NB4 (cell line): ENCODE results near the gene CDK2.
A peak's percentile ranks its signal among the peaks of the same experiment; 100 is the strongest.

Source experiments
- CTCF ChIP-seq: IDR thresholded peaks from one replicate; pipeline ENCODE4 v1.5.1; 2012; ENCODE audit warnings: low read depth, low read length
- MYC ChIP-seq: IDR thresholded peaks from 2 replicates; pipeline ENCODE4 v1.6.1; 2011; ENCODE audit warnings: low read depth, low read length
- POLR2A ChIP-seq: IDR thresholded peaks from 2 replicates; pipeline ENCODE4 v1.6.1; 2011; ENCODE audit warnings: mild to moderate bottlenecking; ENCODE audit not compliant: insufficient read length; ENCODE audit errors: extremely low read depth
- TF ChIP-seq, protein P1 (sequence below): IDR thresholded peaks from 2 replicates; pipeline ENCODE4 v1.6.1; 2011; ENCODE audit warnings: low read depth, low read length

- TF ChIP-seq CTCF (peak; percentile 63), POLR2A (peak; percentile 49), MYC (peak; percentile 23; the same call in 1 of the 2 replicates)
- TF ChIP-seq, protein P1, sequence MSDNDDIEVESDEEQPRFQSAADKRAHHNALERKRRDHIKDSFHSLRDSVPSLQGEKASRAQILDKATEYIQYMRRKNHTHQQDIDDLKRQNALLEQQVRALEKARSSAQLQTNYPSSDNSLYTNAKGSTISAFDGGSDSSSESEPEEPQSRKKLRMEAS, result peak; percentile 64
Observed at GRCh38 chr12:55926738-55927587, 39.7 kb upstream of the CDK2 start.
